Adrenal gland (tissue), 12 donors: ENCODE results near the gene GCSAM. TPM values are rescaled to one million over a fixed set of nuclear protein-coding genes. Genes with fewer than 3 reads are reported as not detected.

ENCODE experiments used
- DNase-seq, 7 donors: peaks; one replicate each; pipeline ENCODE4 v3.0.0-alpha.2; 2019 to 2020
- H3K27ac ChIP-seq, 5 donors: fragments of 200-600 bp; sonication (generic) in 4 of 5; 1 replicate in 3 of 5; 2 replicates in 2 of 5; pipeline versions ENCODE4 v1.5.1 to v1.8.0; 2016 to 2020; ENCODE audit warnings: mild to moderate bottlenecking in 1 of 5
- H3K27me3 ChIP-seq: fragments of 200-600 bp; 2 replicates; pipeline ENCODE4 v1.8.0; 2021
- H3K36me3 ChIP-seq, 2 donors: fragments of 200-600 bp; replicated peaks in 1 of 2; 1 replicate in 1 of 2; 2 replicates in 1 of 2; pipeline versions ENCODE4 v1.5.1 to v1.8.0; 2018 to 2022
- H3K4me1 ChIP-seq, 2 donors: fragments of 200-600 bp; replicated peaks in 1 of 2; 1 replicate in 1 of 2; 2 replicates in 1 of 2; pipeline versions ENCODE4 v1.5.1 to v1.8.0; 2018 to 2021
- H3K4me3 ChIP-seq, 4 donors: fragments of 200-600 bp; sonication (generic) in 3 of 4; one replicate each; pipeline ENCODE4 v1.5.1; 2016 to 2018
- H3K9me3 ChIP-seq, 3 donors: fragments of 200-600 bp; sonication (generic) in 1 of 3; replicated peaks in 1 of 3; 1 replicate in 2 of 3; 2 replicates in 1 of 3; pipeline versions ENCODE4 v1.5.1 to v1.8.0; 2016 to 2021
- CTCF ChIP-seq, 6 experiments: fragments of 450-650 bp in 4 of 6; fragments of 200-600 bp in 2 of 6; sonication (generic) in 1 of 6; IDR thresholded peaks; 1 replicate in 5 of 6; 2 replicates in 1 of 6; pipeline versions ENCODE4 v1.5.1 to v1.8.0; 2016 to 2021; ENCODE audit warnings: antibody characterized with exemption in 6 of 6, mild to moderate bottlenecking in 2 of 6, moderate library complexity in 1 of 6
- POLR2A ChIP-seq, 2 donors: fragments of 450-650 bp; IDR thresholded peaks; one replicate each; pipeline ENCODE4 v1.6.1; 2017; ENCODE audit warnings: antibody characterized with exemption in 2 of 2, mild to moderate bottlenecking in 2 of 2, moderate library complexity in 1 of 2
- WGBS, 4 donors: extraction: QIAGEN DNeasy Blood & Tissue Kit in 2 of 4; methylation state at CpG; one replicate each; pipeline versions ENCODE4 v1.1.5 to v1.1.7; 2013 to 2017; 5-methylcytosine and 5-hydroxymethylcytosine counted together
- intact Hi-C, 2 donors: fragments of 100-400 bp; cut with DNase I; formaldehyde crosslinking; loops; one replicate each; pipeline versions ENCODE4 v1.14.1 to v1.15.0; 2022 to 2023
- polyA plus RNA-seq, 3 donors: library from polyadenylated mRNA; stranded (reverse); fragments of 200-250 nt in 2 of 3; fragments of 350-450 nt in 1 of 3; fragmentation: Illumina TruSeq in 1 of 3; extraction: RNeasy Lipid Tissue Mini Kit (QIAGEN cat#74804) in 1 of 3; gene quantifications; one replicate each; pipeline ENCODE4 v1.2.3, GENCODE V29; 2013 to 2014
- total RNA-seq, 9 donors: library from RNA; depleted of rRNA in 4 of 9; stranded (reverse); fragments of >200 nt in 4 of 9; fragments of 120-200 nt in 1 of 9; fragmentation: NEBNext Ultra II Directional in 1 of 9; extraction: Animal tissue kit (Norgen Biotek cat#: 25700) in 1 of 9; gene quantifications; one replicate each; pipeline versions ENCODE4 v1.1.0 to v1.2.4, GENCODE V29; 2013 to 2023
- donor health status: healthy with polysubstance abuse.
- donor health status: Bipolar disorder and iron deficiency.
- donor health status: DM: yes; HTN: yes; CAD: no.
- donor health status: DM: no; HTN: no; CAD: no.
- donor health status: DM: no; HTN: no; CAD: no.
- donor health status: DM: yes; HTN: yes; CAD: no.

The GCSAM gene
- total and polyA plus RNA-seq, 12 donors, result 0.07 to 1.8 (median 0.26) TPM; not detected in 5

- 81 to 92% (median 89%) methylated on average over 2 of the region's 2 CpGs for WGBS, 4 donors
- TF ChIP-seq CTCF (IDR thresholded peaks at IDR 0.05) (no peak), POLR2A (IDR thresholded peaks at IDR 0.05) (no peak)
- no peak overlapping the region for H3K4me3 ChIP-seq
- no peaks in the 10 kb centered on the region for H3K9me3 ChIP-seq
- intact Hi-C loops, result no loop called here
- no peak for DNase-seq
- H3K4me1 ChIP-seq, result no peaks in the 10 kb centered on the region
- no peaks in the 10 kb centered on the region for H3K36me3 ChIP-seq
- no peaks in the 10 kb centered on the region for H3K27me3 ChIP-seq
- no peak overlapping the region for H3K27ac ChIP-seq
These were observed 28.3 kb downstream of the GCSAM start for GRCh38 chr3:112104774-112105173.

GRCh38 chr3:112101916-112102315 is 31.1 kb downstream of the GCSAM start:
- WGBS, 4 donors, result 83 to 94% (median 90%) methylated on average over 2 of the region's 2 CpGs
- no peak for TF ChIP-seq CTCF (IDR thresholded peaks at IDR 0.05)
- TF ChIP-seq POLR2A (IDR thresholded peaks at IDR 0.05), result no peak
- intact Hi-C loops, result no loop called here

GRCh38 chr3:112097378-112097777 is 35.7 kb downstream of the GCSAM start:
- peak in 6 of 7 donors; percentile 43 to 83 (median 70) for DNase-seq
- intact Hi-C loops, result no loop called here
- Histone ChIP-seq H3K9me3 (no peaks in the 10 kb centered on the region), H3K4me3 (no peak overlapping the region), H3K4me1 (peaks cover 0 to 11% of the 10 kb centered on the region in 2 donors), H3K36me3 (no peaks in the 10 kb centered on the region), H3K27ac (no peak overlapping the region), H3K27me3 (no peaks in the 10 kb centered on the region)
- TF ChIP-seq CTCF (IDR thresholded peaks at IDR 0.05) (no peak), POLR2A (IDR thresholded peaks at IDR 0.05) (no peak)
- WGBS, 4 donors, result 28 to 41% (median 32%) methylated on average over 4 of the region's 4 CpGs

More at GRCh38 chr3:112101916-112102315, 31.1 kb downstream of the GCSAM start:
- peaks cover 0 to 4% of the 10 kb centered on the region in 2 donors for H3K4me1 ChIP-seq
- H3K27ac ChIP-seq, result no peak overlapping the region
- DNase-seq, result no peak
- H3K27me3 ChIP-seq, result no peaks in the 10 kb centered on the region
- H3K9me3 ChIP-seq, result no peaks in the 10 kb centered on the region
- no peaks in the 10 kb centered on the region for H3K36me3 ChIP-seq
- no peak overlapping the region for H3K4me3 ChIP-seq

GRCh38 chr3:112096176-112096575 is 36.9 kb downstream of the GCSAM start:
- DNase-seq, result no peak
- H3K9me3 ChIP-seq, result no peaks in the 10 kb centered on the region
- H3K4me1 ChIP-seq, result peaks cover 0 to 11% of the 10 kb centered on the region in 2 donors
- no peak for TF ChIP-seq POLR2A (IDR thresholded peaks at IDR 0.05)
- TF ChIP-seq CTCF (IDR thresholded peaks at IDR 0.05), result no peak
- WGBS, 4 donors, result 58 to 72% (median 69%) methylated on average over 2 of the region's 2 CpGs
- no peak overlapping the region for H3K27ac ChIP-seq
- intact Hi-C loops, result no loop called here
- no peak overlapping the region for H3K4me3 ChIP-seq
- no peaks in the 10 kb centered on the region for H3K27me3 ChIP-seq
- no peaks in the 10 kb centered on the region for H3K36me3 ChIP-seq
